Measurements from ENCODE around the gene DEFB108B. TPM values are rescaled to one million over a fixed set of nuclear protein-coding genes. Genes with fewer than 3 reads are reported as not detected.
A peak's percentile ranks its signal among the peaks of the same experiment; 100 is the strongest.
"Not testable (repeated sequence)": the region's sequence is repeated elsewhere in the genome, so short reads cannot be mapped to it uniquely, and the experiment has no call there.

The DEFB108B gene, protein sequence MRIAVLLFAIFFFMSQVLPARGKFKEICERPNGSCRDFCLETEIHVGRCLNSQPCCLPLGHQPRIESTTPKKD
- polyA plus RNA-seq (ENCODE audit: insufficient read length): not detected

DNA sequence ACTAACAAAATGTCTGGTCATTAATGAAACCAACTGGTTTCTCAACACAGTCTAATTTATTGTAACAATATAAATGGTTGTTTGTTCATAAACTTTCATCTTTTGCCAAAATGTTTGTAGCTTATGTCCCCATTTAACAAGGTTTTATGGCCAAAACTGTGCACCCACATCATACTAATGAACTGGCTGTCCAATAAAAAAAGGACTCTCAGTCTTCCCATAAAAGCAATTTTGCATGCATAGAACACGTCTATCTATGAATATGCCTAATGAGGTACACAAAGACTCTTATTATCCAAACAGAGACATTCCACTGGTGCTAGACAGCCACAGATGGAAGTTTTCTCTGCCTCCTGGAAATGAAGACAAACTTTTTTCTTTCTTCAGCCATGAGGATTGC, at the start of gene DEFB108B:
Gene DEFB108B (plus strand): TSS at position 390 of the 400 bp plus-strand sequence. CDS start 0 bp downstream, at position 390.
- DNase-seq: not testable (repeated sequence)

DNA sequence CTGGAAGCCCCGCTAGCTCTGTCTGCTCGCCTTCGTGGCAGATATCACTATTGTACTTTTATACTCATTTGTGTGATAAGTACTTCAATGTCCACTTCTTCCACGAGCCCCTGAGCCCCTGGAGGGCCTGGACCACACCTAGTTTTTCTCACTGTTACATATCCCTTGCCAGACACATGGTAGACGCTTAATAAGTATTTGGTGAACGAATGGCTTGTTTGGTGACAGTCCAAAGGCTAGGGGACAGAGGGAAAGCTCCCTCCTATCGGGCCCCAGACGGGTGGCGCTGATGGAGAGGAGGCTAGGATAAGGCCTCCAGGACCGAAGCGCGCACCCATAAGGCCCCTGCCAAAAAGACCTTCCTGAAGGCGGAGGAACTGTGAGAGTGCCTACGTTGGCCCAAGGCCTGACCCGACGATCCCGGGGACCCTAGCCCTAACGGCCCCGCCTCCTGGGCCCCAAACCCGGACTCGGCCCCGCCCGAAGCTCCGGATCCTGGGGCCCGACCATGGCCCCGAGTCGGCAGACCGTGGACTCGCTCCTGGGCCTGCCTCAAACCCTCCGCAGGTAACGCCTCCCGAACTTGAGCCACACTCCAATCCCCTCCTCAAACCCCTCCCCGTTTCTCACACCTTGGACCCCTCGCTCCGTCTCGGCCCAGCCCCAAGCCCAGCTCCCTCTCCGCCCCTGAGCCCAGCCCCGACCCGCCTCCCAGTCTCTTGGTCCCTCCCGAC, 46.7 kb upstream of the DEFB108B start:
- DNase-seq: peak; percentile 83

DNA sequence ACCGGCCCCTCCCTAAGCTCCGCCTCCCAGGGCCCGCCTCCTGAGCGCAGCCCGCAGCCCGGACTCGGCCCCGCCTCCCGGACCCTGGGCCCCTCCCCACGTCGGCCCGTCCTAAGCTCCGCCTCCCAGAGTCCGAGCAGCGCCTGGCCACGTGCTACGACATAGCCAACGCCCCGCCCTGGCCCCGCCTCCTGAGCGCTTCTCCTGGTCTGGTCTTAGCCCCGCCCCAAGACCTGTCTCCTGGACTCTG, 46.2 kb upstream of the DEFB108B start:
- DNase-seq: peak; percentile 98

DNA sequence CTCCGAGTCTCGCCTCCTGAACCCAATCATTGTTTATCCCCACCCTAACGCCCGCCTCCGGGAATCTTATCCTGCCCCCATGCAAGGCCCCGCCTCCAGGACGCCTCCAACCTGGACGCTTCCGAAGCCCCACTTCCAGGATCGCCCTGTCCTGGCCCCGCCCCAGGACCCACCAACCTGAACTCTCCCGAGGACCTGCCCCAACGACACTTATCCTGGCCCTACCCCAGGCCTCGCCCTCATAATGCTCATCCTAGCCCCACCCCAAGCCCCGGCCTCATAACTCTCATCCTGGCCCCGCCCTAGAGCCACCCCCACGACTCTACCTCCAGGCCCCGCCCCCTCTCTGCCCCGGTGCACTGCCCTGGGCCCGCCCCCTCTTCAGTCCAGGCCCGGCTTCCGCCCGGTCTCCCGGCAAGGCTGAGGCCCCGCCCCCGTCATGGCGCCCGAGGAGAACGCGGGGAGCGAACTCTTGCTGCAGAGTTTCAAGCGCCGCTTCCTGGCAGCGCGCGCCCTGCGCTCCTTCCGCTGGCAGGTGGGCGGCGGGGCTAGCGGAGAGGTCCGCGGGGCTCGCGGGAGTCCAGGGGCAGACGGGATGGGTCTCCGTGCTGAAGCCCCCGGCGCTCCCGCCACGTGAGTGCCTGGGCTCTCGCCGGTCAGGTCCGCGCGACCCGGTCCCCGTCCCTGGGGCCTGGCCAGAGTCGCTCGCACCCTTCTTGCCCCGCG, 45.7 kb upstream of the DEFB108B start:
- peak; percentile 92 for DNase-seq

DNA sequence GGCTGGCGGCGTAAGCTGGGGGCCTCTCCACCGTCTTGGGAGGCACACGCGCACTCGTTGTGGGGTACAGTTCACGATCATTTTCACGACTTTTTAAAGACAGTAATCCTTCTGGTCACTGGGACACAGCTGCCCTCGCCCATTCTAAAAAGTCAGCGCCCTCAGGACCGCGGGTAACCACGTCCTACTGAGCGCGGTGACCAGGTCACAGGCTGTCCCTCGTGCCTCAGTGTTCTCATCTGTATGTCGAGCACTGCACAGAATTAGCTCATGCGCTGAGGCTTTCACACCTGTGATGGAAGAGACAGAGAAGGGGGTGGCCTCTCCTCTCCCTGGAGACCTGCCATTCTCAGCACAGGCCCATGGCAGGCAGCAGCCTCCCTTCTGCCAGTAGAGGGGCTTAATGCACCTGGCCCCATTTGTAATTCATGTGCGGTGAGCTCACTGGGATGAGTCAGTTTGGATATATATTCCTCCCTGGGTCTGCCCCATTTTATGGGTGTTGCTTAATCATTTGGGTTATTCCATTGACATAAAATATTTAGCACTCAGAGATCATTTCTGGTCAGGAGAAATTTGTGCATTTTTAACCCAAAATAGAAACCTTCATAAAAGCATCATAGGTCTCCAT, 45.1 kb upstream of the DEFB108B start:
- DNase-seq: not testable (repeated sequence)

DNA sequence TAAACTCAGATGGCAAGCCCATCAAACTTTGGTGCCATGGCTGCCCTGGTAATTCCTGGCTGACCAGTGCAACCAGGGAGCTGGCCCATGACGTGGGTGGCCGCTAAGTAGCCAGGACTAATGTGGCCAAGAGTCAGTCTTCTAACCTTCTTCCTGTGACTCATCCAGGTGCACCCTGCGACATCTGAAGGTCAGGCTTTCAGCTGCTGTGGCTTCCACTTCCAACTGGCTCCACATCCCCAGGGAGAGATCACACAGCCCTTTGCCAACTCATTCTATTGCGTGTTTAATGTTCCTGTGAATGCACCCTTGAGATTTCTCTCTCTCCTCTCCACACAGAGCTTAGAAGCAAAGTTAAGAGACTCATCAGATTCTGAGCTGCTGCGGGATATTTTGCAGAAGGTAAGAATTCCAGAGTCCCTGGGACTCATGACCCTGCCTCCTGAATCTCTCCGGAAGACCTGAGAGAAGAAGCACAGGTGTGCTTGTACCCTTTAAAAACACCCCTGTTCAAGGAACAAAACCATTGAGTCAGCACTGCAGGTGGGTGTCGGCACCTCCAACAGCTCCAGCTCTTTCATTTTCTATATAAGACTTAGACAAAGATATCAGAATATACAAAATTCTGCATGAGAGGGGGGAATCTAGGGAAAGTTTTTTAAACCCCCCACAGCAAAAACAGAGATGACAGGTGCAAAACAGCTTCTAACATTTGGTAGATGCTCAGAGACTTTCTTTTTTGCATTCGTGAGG, 43.4 kb upstream of the DEFB108B start:
- not testable (repeated sequence) for DNase-seq

DNA sequence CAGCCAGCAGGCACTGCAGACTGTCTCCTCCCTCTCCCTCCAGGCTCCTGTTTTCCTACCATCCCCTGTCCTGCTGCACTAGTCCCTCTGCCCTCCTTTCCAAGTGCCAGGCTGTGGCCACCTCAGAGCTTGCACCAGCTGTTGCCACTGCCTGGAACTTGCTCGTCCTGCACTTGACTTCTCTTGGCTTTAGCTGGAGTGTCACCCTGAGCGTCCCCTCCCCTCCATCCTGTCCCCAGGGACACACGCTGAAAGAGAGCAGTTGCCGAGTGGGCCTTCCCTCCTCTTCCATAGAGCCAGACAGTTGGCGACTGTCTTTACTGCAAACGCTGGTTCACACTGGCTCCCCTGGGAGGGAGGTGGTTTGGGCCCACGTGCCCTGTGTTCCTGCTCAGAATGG, 41.9 kb upstream of the DEFB108B start:
- not testable (repeated sequence) for DNase-seq

DNA sequence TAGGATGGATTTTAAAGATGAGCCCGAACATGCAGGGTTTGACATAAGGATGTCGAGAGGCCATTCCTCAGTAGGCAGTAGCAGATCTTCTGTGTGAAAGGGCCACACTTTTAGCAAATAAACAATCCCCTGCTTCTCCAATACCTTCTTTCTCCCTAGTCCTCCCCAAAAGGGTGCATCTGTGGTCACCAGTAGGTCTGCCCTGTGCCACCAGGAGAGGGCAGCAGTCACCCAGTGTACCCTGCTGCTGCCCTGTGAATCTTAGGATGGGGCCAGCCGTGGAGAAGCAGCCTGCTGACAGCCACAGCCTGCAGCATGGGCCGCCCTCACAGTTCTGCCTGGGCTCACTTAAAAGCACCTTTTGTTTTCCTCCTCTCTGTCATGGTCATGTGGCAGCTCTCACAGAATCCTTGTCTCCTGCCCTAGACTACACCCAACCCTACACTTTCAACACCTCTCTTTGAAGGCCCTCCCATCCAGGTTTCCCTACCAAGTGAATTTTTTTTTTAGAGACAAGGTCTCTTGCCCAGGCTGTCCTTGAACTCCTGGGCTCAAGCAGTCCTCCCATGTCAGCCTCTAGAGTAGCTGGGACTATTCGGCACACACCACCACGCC, 40.3 kb upstream of the DEFB108B start:
- DNase-seq: not testable (repeated sequence)

DNA sequence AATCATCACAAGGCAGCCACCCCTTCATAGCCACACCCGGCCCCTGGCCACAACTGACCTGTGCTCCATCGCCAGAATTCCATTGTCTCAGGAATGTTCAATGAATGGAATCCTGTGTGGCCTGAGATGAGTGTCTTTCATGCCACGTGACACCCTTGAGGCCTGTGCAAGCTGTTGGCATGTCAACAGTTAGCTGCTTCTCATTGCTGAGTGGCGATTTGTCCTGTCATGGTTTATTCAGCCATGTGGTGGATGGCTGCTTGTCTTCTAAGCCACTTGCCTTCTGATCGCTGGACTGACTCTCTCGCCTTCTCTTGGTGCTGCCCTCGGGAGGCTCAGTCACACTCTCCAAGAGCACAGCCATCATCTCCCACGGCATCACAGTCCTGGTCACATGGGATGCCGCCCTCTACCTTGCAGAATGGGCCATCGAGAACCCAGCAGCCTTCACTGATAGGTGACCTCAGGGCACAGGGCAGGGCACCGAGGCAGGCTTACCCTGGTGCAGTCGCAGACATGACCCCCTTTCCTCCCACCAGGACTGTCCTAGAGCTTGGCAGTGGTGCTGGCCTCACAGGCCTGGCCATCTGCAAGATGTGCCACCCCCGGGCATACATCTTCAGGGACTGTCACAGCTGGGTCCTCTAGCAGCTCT, 38.5 kb upstream of the DEFB108B start:
- DNase-seq: not testable (repeated sequence)

DNA sequence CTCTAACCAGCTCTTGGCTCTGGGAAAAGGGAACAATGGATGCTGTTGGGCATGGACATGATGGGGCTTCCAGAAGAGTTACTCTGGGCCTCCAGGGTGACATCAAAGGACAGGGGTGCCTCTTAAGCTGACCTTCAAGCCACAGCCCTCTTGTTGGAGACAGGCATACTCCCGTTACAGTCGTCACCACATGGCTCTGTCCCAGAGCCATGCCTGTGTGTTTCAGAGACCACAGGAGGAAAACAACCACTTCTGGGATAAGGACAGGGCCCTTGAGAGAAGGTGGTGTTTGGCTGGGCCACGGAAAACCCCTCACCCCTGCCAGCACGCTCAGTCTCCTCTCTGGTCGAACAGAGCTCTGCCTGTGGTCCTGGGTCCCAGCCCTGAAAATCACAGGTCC, 37.8 kb upstream of the DEFB108B start:
- not testable (repeated sequence) for DNase-seq

DNA sequence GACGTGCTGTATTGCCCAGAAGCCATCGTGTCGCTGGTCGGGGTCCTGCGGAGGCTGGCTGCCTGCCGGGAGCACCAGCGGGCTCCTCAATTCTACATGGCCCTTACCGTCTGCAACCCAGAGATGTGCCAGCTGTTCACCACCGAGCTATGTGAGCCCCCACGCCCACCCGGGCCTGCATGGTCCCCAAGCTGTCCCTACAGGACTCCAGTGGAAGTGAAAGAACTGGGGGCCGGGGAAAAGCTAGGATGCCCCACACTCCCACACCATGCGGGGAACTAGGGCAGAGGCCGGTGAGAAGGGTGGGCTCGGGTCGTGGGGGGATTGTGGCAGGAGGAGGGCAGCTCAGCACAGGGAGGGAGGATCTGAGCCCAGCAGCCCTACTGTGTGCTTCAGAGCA, 37.0 kb upstream of the DEFB108B start:
- not testable (repeated sequence) for DNase-seq

DNA sequence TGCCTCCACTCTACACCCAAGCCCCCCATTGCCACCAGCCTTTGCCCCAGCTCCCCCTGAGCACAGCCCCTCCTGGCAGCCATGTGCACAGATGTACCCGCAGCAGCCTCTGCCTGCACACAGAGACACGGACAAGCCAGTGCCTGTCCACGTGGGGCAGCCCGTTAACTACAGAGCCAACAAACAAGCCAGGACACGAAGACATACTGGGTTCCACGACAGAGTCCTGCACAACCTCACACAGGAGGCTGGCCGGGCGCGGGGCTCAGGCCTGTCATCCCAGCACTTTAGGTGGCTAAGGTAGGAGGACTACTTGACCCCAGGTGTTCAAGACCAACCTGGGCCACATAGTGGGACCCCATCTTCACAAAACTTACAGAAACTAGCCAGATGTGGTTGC, 36.2 kb upstream of the DEFB108B start:
- not testable (repeated sequence) for DNase-seq

DNA sequence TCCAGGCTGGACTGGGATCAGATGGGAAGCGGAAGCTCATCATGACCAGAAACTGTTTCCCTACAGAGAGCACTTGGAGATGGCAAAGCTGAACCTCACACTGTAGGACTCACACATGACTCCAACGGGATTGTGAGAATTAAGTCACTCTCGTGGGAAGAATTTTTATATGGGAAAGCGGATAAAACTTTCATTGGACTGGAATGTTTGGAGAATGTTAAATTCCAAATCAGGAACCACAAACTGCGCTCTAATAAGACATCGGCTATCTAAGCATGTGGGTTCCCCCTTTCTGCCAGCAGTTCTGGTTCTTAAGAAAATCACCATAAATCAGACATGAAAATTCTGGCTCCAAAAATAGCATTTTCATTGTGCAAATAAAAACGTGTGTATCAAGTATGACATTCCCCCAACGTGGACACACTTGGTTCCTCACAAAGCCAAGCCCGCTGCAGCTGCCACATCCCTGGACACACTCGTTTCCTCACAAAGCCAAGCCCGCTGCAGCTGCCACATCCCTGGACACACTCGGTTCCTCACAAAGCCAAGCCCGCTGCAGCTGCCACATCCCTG, 33.4 kb upstream of the DEFB108B start:
- DNase-seq: not testable (repeated sequence)

DNA sequence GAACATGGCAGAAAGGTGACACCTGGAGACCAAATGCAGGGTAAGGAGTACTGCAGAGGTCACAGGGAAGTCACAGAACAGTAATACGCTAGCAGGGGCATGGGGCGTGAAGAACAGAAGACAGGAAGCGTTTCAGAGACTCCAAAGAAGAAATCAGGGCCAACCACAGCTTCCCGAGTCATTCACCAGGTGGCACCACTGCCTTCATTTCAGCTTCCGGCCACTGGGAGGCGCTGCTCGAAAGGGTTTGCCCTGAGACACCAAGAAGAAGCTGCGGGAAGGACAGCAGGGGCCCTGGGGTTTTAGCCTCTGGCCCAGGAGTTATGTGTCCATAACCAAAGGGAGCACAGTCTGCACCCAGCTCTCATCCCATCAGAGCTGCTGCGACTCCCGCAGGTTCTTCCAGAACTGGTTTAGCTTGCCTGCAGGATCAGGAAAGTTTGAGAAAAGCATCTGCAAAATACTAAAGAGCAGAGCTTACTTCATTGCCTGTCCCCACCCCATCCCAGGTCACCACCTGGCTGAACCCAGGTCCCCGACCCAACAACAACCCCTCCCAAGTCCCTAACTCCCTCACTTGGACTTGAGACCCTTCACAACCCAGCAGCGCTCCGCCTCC, 32.6 kb upstream of the DEFB108B start:
- DNase-seq: peak; percentile 25

DNA sequence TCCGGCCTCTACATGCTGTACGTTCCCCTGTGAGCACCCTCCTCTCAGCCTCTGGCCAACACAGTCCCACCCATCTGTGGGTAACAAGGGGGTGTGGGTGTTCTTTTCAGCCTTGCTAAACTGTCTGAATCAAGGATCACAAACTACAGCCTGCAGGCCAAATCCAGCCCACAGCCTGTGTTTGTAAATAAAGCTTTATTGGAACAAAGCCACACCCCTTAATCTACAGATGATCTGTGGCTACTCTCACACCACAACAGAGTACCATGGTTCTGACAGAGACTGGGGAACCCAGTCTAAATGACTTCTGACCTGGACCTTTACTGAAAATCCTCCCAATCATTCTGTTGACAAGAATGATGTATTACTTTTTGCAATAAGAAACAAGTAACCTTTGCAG, 32.0 kb upstream of the DEFB108B start:
- DNase-seq: not testable (repeated sequence)

DNA sequence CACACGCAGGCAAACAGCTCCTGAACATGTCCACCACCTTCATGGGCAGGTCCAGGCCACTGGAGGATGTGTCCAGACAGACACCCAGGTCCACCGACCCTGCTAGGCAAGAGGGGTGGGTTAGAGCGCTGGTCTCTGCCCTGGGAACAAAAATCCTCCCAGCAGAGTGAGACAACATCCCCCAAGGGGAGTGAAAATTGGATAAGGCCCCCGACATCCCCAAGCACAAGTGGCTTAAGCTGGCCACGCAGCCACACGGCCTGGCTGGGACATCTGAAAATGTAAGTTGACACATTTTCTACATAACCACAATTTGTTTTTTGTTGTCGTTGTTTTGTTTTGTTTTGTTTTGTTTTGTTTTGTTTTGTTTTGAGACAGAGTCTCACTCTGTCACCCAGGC, 30.1 kb upstream of the DEFB108B start:
- DNase-seq: not testable (repeated sequence)

DNA sequence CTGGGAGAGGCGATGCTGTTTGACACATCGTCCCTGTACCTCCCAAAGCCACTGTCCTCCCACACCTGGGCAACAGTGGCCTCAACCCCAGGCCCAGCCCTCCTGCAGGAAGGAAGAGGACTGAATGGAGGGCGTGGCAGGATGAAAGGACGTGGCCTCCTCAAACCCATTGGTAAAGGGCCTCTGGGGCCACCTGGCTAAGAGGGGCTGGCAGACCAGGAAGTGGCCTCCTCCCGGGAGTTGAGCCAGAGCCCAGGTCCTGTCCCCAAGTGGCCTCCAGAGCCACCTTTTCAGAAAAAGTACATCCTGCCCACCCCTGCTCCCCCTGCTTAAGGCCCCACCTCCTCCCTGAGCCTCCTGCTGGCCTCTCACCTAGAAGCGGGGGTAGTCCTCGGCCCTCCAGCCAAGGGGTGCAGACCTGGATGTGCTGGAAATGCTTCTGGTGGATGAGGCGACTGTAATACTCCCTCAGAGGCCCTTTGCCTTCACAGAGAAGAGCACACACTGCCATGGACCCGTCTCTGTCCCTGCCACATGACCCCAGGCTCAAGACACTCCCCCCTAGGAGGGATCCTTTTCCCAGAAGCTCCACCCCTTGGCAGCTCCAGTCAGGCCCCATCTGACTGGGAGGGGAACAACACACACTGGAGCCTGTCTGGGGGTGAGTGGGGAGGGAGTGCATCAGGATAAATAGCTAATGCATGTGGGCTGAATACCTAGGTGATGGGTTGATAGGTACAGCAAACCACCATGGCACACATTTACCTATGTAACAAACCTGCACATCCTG, 28.6 kb upstream of the DEFB108B start:
- not testable (repeated sequence) for DNase-seq

DNA sequence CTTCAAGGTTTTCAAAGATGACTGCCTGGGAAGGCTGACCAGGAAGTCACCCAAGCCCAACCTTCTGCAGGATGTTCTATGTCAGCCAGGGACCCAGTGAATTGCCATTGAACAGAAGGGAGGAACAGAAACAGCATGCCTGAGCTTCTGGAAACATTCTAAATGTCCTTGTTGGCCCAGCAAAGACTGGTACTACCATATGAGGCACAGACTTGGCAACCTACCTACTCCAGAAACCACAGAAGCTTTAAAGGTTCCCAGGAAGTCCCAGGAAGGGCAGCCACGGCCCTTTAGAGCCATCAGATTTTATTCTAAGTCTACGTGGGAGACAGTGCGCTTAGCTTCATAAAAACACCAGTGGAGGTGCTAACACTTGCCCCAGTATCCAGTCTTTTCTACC, 20.5 kb upstream of the DEFB108B start:
- not testable (repeated sequence) for DNase-seq

DNA sequence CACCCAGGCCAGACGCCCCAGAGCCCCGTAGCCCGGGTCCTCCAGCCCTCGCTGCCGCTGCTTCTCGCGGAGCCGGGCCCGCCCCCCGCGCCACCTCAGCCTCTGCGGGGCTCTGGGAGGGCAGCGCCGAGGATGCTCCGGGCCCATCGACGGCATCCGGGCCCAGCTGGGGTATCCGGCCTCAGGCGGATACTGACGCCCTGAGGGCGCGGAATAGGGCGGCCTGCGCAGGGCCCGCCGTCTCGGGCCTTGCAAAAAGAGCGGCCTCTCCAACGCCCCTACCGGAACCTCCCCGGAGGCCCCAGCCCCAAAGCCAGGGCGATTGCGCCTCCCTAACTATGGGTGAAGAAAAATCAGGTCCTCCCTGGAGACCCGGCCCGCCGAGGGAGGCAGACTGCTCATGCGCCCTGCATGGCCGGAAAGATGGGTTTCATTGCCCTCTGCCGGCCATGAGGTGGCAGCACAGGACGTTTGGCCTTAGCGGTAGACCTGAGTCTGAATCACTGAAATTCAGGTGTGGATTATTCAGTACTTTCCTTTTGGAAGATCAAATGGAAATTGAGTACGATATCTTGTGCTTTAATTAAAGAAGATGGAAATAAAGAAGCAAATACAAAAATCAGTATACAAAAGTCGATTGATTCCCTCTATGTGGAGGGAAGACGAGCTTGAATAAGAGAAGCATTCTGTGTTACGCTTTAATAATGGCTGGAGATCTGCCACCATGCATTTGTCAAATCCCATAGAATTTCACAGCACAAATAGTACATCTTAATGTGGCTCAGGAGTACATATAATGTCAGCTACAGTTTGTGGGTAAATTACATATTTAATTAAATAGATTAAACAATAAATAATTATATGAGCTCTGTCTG, 19.3 kb upstream of the DEFB108B start:
- DNase-seq: peak; percentile 62
